H1 (cell line): ENCODE results near the gene ST3GAL3. TPM values are rescaled to one million over a fixed set of nuclear protein-coding genes. Genes with fewer than 3 reads are reported as not detected.
"Not testable (repeated sequence)": the region's sequence is repeated elsewhere in the genome, so short reads cannot be mapped to it uniquely, and the experiment has no call there.

Source experiments
- CTCF ChIA-PET: fragments of 300-600 bp; sonication (Branson Sonifier 250); formaldehyde crosslinking; loops from one replicate; lab custom pipeline; 2021; ENCODE audit not compliant: partially characterized antibody; lab: Charles Lee
- POLR2A ChIA-PET: fragments of 300-600 bp; sonication (Branson Sonifier 250); formaldehyde crosslinking; loops from one replicate; lab custom pipeline; 2021; ENCODE audit warnings: inconsistent platforms; ENCODE audit not compliant: partially characterized antibody; lab: Charles Lee
- DNase-seq, 2 experiments: peaks; one replicate each; pipeline versions ENCODE4 v3.0.0 to v3.0.0-alpha.2; 2010 to 2022; ENCODE audit warnings: low spot score in 2 of 2, low read depth in 1 of 2, mixed read lengths in 1 of 2
- FAIRE-seq: peaks from 2 replicates; lab custom pipeline; 2011; peaks lifted over from hg19 to GRCh38; lab: Jason Lieb, UNC
- H2AFZ ChIP-seq: 2 replicates; pipeline ENCODE4 v1.8.1; 2012; ENCODE audit warnings: low read length, inconsistent platforms
- H2AK5ac ChIP-seq: 2 replicates; pipeline ENCODE4 v1.6.1; 2013; ENCODE audit warnings: low read depth, low read length
- H2BK120ac ChIP-seq: replicated peaks from 2 replicates; pipeline ENCODE3; 2013; ENCODE audit warnings: low read depth, low read length, inconsistent platforms
- H2BK12ac ChIP-seq: 2 replicates; pipeline ENCODE4 v1.6.1; 2013; ENCODE audit warnings: low read depth, low read length
- H2BK15ac ChIP-seq: 2 replicates; pipeline ENCODE4 v1.6.1; 2013; ENCODE audit warnings: low read length
- H2BK20ac ChIP-seq: 2 replicates; pipeline ENCODE4 v1.6.1; 2013; ENCODE audit warnings: low read length
- H2BK5ac ChIP-seq: 2 replicates; pipeline ENCODE4 v1.6.1; 2013; ENCODE audit warnings: low read depth, low read length
- H3K14ac ChIP-seq: 2 replicates; pipeline ENCODE4 v1.6.1; 2013; ENCODE audit warnings: inconsistent platforms; ENCODE audit not compliant: insufficient read length
- H3K18ac ChIP-seq: 2 replicates; pipeline ENCODE4 v1.6.1; 2013; ENCODE audit warnings: low read length; ENCODE audit errors: extremely low read depth
- H3K23ac ChIP-seq: 2 replicates; pipeline ENCODE4 v1.6.1; 2013; ENCODE audit warnings: inconsistent platforms; ENCODE audit not compliant: insufficient read length
- H3K23me2 ChIP-seq: 2 replicates; pipeline ENCODE4 v1.6.1; 2013; ENCODE audit warnings: low read depth, low read length
- H3K27ac ChIP-seq: 2 replicates; pipeline ENCODE4 v1.6.1; 2011; ENCODE audit warnings: low read depth, low read length, inconsistent platforms
- H3K27me3 ChIP-seq, 4 experiments: replicated peaks in 1 of 4; 1 replicate in 1 of 4; 2 replicates in 3 of 4; pipeline versions ENCODE4 v1.6.1 to v1.8.1; 2011 to 2013; ENCODE audit warnings: low read length in 3 of 4, mild to moderate bottlenecking in 3 of 4, inconsistent platforms in 2 of 4, mixed read lengths in 2 of 4, moderate library complexity in 1 of 4; ENCODE audit not compliant: control insufficient read depth in 3 of 4, insufficient read depth in 3 of 4; ENCODE audit errors: extremely low read depth in 1 of 4
- H3K36me3 ChIP-seq, 4 experiments: 2 replicates each; pipeline versions ENCODE4 v1.6.1 to v1.8.1; 2011 to 2013; ENCODE audit warnings: mild to moderate bottlenecking in 4 of 4, low read length in 3 of 4, moderate library complexity in 2 of 4, control low read depth in 1 of 4, inconsistent platforms in 1 of 4; ENCODE audit not compliant: insufficient read depth in 4 of 4, control insufficient read depth in 2 of 4
- H3K4ac ChIP-seq: replicated peaks from 2 replicates; pipeline ENCODE3; 2013; ENCODE audit warnings: low read length, low read depth, mixed read lengths, inconsistent platforms; ENCODE audit not compliant: insufficient read length
- H3K4me1 ChIP-seq, 4 experiments: replicated peaks in 1 of 4; 1 replicate in 1 of 4; 2 replicates in 3 of 4; pipeline versions ENCODE4 v1.6.1 to v1.8.1; 2011 to 2013; ENCODE audit warnings: low read length in 3 of 4, inconsistent platforms in 2 of 4, mixed read lengths in 1 of 4; ENCODE audit not compliant: insufficient read depth in 4 of 4, control insufficient read depth in 3 of 4
- H3K4me2 ChIP-seq, 2 experiments: 2 replicates each; pipeline versions ENCODE4 v1.6.1 to v1.8.1; 2011 to 2013; ENCODE audit warnings: low read depth in 2 of 2, low read length in 2 of 2, control low read depth in 1 of 2, inconsistent platforms in 1 of 2, mild to moderate bottlenecking in 1 of 2; ENCODE audit not compliant: insufficient read depth in 1 of 2
- H3K4me3 ChIP-seq, 4 experiments: fragments of 200-600, 300-600 bp in 1 of 4; sonication (generic), shearing (Covaris generic), sonication (Bioruptor Twin) in 1 of 4; 2 replicates each; pipeline versions ENCODE4 v1.5.1 to v1.8.1; 2011 to 2016; ENCODE audit warnings: low read length in 4 of 4, low read depth in 3 of 4, control low read depth in 2 of 4, inconsistent platforms in 2 of 4, mild to moderate bottlenecking in 2 of 4, mixed read lengths in 1 of 4, moderate library complexity in 1 of 4; ENCODE audit not compliant: insufficient read depth in 2 of 4; ENCODE audit errors: extremely low read depth in 1 of 4
- H3K56ac ChIP-seq: replicated peaks from 2 replicates; pipeline ENCODE3; 2013; ENCODE audit warnings: low read depth, mild to moderate bottlenecking, mixed read lengths, low read length, inconsistent platforms; ENCODE audit not compliant: insufficient read length
- H3K79me1 ChIP-seq: 2 replicates; pipeline ENCODE4 v1.6.1; 2013; ENCODE audit warnings: low read depth, low read length, control low read depth
- H3K79me2 ChIP-seq, 2 experiments: 2 replicates each; pipeline versions ENCODE4 v1.6.1 to v1.8.1; 2012 to 2013; ENCODE audit warnings: low read length in 2 of 2, mild to moderate bottlenecking in 2 of 2, inconsistent platforms in 1 of 2; ENCODE audit not compliant: insufficient read depth in 2 of 2, control insufficient read depth in 1 of 2
- H3K9ac ChIP-seq, 4 experiments: replicated peaks in 1 of 4; 1 replicate in 1 of 4; 2 replicates in 3 of 4; pipeline versions ENCODE4 v1.6.1 to v1.8.1; 2011 to 2013; ENCODE audit warnings: low read depth in 3 of 4, low read length in 3 of 4, control low read depth in 2 of 4, mild to moderate bottlenecking in 2 of 4, moderate library complexity in 2 of 4, inconsistent platforms in 1 of 4; ENCODE audit errors: extremely low read depth in 1 of 4
- H3K9me3 ChIP-seq, 2 experiments: 2 replicates each; pipeline versions ENCODE4 v1.6.1 to v1.8.1; 2012 to 2013; ENCODE audit warnings: mild to moderate bottlenecking in 2 of 2, moderate library complexity in 2 of 2, control low read depth in 1 of 2, inconsistent platforms in 1 of 2, low read depth in 1 of 2, low read length in 1 of 2, mixed read lengths in 1 of 2; ENCODE audit not compliant: insufficient read depth in 2 of 2
- H4K20me1 ChIP-seq, 2 experiments: replicated peaks in 1 of 2; 2 replicates each; pipeline versions ENCODE3 to v1.8.1; 2011 to 2013; ENCODE audit warnings: inconsistent platforms in 2 of 2, low read length in 2 of 2, mild to moderate bottlenecking in 1 of 2; ENCODE audit not compliant: insufficient read depth in 2 of 2, control insufficient read depth in 1 of 2
- H4K5ac ChIP-seq: 2 replicates; pipeline ENCODE4 v1.6.1; 2013; ENCODE audit warnings: low read length, low read depth, mixed read lengths, inconsistent platforms; ENCODE audit not compliant: insufficient read length
- H4K8ac ChIP-seq: 2 replicates; pipeline ENCODE4 v1.8.0; 2013; ENCODE audit warnings: mild to moderate bottlenecking, moderate library complexity, low read length, inconsistent platforms; ENCODE audit not compliant: insufficient read depth; ENCODE audit errors: extremely low read depth
- H4K91ac ChIP-seq: replicated peaks from 2 replicates; pipeline ENCODE3; 2013; ENCODE audit warnings: low read length, mixed read lengths, inconsistent platforms; ENCODE audit not compliant: insufficient read length
- RBBP5 ChIP-seq: IDR thresholded peaks from 2 replicates; pipeline ENCODE4 v1.7.1; 2012; ENCODE audit warnings: low read depth, mild to moderate bottlenecking, inconsistent platforms, low read length, moderate library complexity, borderline replicate concordance
- WGBS, 2 experiments: shearing (Covaris generic) in 1 of 2; methylation state at CpG; one replicate each; pipeline versions ENCODE4 v1.1.6 to v1.1.7; 2013 to 2015; ENCODE audit warnings: low lambda C conversion rate in 2 of 2, mixed read lengths in 2 of 2, inconsistent platforms in 1 of 2, low coverage in 1 of 2, missing lambda C conversion rate in 1 of 2; ENCODE audit not compliant: insufficient replicate concordance in 2 of 2, insufficient coverage in 1 of 2, insufficient read length in 1 of 2; ENCODE audit errors: extremely low coverage in 1 of 2, missing lambda C conversion rate in 1 of 2; 5-methylcytosine and 5-hydroxymethylcytosine counted together
- polyA plus RNA-seq, 7 experiments: library from polyadenylated mRNA; depleted of rRNA in 3 of 7; stranded (reverse) in 5 of 7; unstranded in 2 of 7; fragments of >200 nt in 5 of 7; fragments of 200-250 nt in 2 of 7; gene quantifications; 1 replicate in 5 of 7; 2 replicates in 1 of 7; 4 replicates in 1 of 7; pipeline versions ENCODE4 v1.2.1 to v1.2.3, GENCODE V29; 2011 to 2013; ENCODE audit warnings: missing spikeins in 2 of 7, mixed read lengths in 2 of 7
- total RNA-seq: library from RNA; stranded (reverse); fragmentation: NEBNext Ultra II Directional; extraction: Animal tissue kit (Norgen Biotek cat#: 25700); gene quantifications from 2 replicates; pipeline ENCODE4 v1.2.1, GENCODE V29; 2021

ST3GAL3 gene
- total and polyA plus RNA-seq, 2 of the 8 experiments (the other 6 are each of a cell fraction or from before 2014, with no cell fraction given), result 6.8 to 7.0 TPM

- no peak for TF ChIP-seq RBBP5
Observed at GRCh38 chr1:43719063-43719462, 11.7 kb downstream of the ST3GAL3 start (continued).

DNA sequence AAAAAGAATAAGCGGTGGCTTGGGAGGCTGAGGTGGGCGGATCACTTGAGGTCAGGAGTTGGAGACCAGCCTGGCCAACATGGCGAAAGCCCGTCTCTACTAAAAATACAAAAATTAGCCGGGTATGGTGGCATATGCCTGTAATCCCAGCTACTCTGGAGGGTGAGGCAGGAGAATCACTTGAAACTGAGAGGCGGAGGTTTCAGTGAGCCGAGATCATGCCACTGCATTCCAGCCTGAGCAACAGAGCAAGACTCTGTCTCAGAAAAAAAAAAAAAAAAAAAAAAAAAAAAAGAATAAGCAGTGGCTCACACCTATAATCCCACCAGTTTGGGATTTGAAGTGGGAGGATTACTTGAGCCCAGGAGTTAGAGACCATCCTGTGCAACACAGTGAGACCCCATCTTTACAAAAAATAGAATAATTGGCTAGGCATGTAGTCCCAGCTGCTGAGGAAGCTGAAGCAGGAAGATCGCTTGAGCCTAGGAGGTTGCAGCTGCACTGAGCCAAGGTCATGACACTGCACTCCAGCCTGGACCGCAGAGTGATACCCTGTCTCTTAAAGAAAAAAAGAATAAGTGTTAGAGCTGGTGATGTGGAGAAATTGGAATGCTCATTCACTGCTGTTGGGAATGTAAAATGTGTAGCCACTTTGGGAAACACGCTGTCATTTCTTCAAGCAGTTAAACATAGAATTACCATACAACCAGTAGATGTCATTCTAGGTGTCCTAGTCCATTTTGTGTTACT, 12.5 kb downstream of the ST3GAL3 start:
- not testable (repeated sequence) for H3K4me3 ChIP-seq, H4K5ac ChIP-seq, H3K36me3 ChIP-seq, H3K4me2 ChIP-seq, H3K27ac ChIP-seq, H3K79me2 ChIP-seq, H2BK15ac ChIP-seq, H3K9me3 ChIP-seq, H3K18ac ChIP-seq, H2AFZ ChIP-seq, H3K23ac ChIP-seq, H3K27me3 ChIP-seq, H3K56ac ChIP-seq, H3K14ac ChIP-seq, H4K8ac ChIP-seq, FAIRE-seq, H2BK120ac ChIP-seq, H3K23me2 ChIP-seq, DNase-seq, H2BK20ac ChIP-seq, H2AK5ac ChIP-seq, H2BK5ac ChIP-seq, H3K79me1 ChIP-seq, H3K4ac ChIP-seq, H2BK12ac ChIP-seq, H4K91ac ChIP-seq, H3K4me1 ChIP-seq, H4K20me1 ChIP-seq, H3K9ac ChIP-seq
- ChIA-PET POLR2A (interaction anchor here (0.6 to 1.3 kb wide), 3 partner anchors 11 to 69 kb away, joined by 3 read pairs; partner anchors contain the start of gene ST3GAL3), CTCF (interaction anchor here (1.2 to 2.5 kb wide), 2 partner anchors 44 to 214 kb away, joined by 3 to 8 read pairs; no protein-coding TSS in a partner anchor)
- 92% methylated on average over 10 of the region's 10 CpGs; no CpG with 5 or more reads in 1 of the 2 experiments for WGBS, 2 experiments
